Mesothelial cell of epicardium (in vitro differentiated cells): Measurements from ENCODE around the gene TRIOBP. TPM values are rescaled to one million over a fixed set of nuclear protein-coding genes. Genes with fewer than 3 reads are reported as not detected.

Experiments
- DNase-seq, 2 experiments: peaks; one replicate each; pipeline ENCODE4 v3.0.0; 2021; ENCODE audit warnings: low spot score in 2 of 2; ENCODE audit not compliant: unreplicated experiment in 2 of 2
- H3K27ac Mint-ChIP-seq: 2 replicates; pipeline ENCODE4 v1.8.0; 2021; ENCODE audit warnings: mixed read lengths
- H3K27me3 Mint-ChIP-seq: 2 replicates; pipeline ENCODE4 v1.8.0; 2021; ENCODE audit warnings: low read depth, mixed read lengths
- H3K36me3 Mint-ChIP-seq: 2 replicates; pipeline ENCODE4 v1.8.0; 2021; ENCODE audit warnings: mixed read lengths
- H3K4me1 Mint-ChIP-seq: 2 replicates; pipeline ENCODE4 v1.8.0; 2021; ENCODE audit warnings: mixed read lengths
- H3K4me3 Mint-ChIP-seq: 2 replicates; pipeline ENCODE4 v1.8.0; 2021; ENCODE audit warnings: mild to moderate bottlenecking, moderate library complexity, mixed read lengths
- H3K9me3 Mint-ChIP-seq: 2 replicates; pipeline ENCODE4 v1.8.0; 2021; ENCODE audit warnings: mixed read lengths
- total RNA-seq: library from RNA; stranded (reverse); gene quantifications from 3 replicates; pipeline ENCODE4 v1.2.1, GENCODE V29; 2021
- TF ChIP-seq, protein P1 (sequence below): fragments of 200-600 bp; sonication (generic); IDR thresholded peaks from one replicate; pipeline ENCODE4 v1.5.0; 2021; ENCODE audit warnings: antibody characterized with exemption; ENCODE audit not compliant: unreplicated experiment

Gene TRIOBP
- total RNA-seq, 1 donor from 2014 or later = 76.1 TPM

DNA sequence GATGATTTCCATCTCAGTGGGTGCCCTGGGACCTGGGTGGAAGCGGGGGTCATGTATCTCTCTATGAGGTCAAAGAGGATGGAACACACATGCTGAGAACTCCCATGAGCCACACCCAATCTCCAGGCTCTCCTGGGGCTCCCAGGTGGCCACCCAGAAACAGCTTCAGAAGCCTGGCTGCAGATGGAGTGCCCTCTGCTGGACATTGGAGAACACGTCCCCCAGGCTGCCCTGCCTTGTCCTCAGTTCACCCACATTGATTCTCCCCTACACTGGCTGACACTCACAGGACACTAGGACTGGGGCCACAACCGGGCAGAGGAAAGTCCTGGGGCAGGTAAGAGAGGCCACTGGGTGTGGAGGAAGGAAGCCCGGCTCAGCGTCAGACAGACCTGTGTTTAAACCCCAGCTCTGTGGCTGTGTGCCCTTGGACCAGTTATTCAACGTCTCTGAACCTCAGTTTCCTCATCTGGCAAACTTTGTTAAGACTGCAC, 15.2 kb upstream of the TRIOBP start:
- no peaks in the 10 kb centered on the region for H3K36me3 Mint-ChIP-seq
- peaks cover 21% of the 10 kb centered on the region for H3K4me1 Mint-ChIP-seq
- no peak overlapping the region for H3K27ac Mint-ChIP-seq
- DNase-seq = peak in 1 of 2 experiments; percentile 72
- no peak overlapping the region for H3K4me3 Mint-ChIP-seq
- no peaks in the 10 kb centered on the region for H3K27me3 Mint-ChIP-seq
- TF ChIP-seq, protein P1, sequence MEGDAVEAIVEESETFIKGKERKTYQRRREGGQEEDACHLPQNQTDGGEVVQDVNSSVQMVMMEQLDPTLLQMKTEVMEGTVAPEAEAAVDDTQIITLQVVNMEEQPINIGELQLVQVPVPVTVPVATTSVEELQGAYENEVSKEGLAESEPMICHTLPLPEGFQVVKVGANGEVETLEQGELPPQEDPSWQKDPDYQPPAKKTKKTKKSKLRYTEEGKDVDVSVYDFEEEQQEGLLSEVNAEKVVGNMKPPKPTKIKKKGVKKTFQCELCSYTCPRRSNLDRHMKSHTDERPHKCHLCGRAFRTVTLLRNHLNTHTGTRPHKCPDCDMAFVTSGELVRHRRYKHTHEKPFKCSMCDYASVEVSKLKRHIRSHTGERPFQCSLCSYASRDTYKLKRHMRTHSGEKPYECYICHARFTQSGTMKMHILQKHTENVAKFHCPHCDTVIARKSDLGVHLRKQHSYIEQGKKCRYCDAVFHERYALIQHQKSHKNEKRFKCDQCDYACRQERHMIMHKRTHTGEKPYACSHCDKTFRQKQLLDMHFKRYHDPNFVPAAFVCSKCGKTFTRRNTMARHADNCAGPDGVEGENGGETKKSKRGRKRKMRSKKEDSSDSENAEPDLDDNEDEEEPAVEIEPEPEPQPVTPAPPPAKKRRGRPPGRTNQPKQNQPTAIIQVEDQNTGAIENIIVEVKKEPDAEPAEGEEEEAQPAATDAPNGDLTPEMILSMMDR = peak; percentile 73
- H3K9me3 Mint-ChIP-seq = no peaks in the 10 kb centered on the region

DNA sequence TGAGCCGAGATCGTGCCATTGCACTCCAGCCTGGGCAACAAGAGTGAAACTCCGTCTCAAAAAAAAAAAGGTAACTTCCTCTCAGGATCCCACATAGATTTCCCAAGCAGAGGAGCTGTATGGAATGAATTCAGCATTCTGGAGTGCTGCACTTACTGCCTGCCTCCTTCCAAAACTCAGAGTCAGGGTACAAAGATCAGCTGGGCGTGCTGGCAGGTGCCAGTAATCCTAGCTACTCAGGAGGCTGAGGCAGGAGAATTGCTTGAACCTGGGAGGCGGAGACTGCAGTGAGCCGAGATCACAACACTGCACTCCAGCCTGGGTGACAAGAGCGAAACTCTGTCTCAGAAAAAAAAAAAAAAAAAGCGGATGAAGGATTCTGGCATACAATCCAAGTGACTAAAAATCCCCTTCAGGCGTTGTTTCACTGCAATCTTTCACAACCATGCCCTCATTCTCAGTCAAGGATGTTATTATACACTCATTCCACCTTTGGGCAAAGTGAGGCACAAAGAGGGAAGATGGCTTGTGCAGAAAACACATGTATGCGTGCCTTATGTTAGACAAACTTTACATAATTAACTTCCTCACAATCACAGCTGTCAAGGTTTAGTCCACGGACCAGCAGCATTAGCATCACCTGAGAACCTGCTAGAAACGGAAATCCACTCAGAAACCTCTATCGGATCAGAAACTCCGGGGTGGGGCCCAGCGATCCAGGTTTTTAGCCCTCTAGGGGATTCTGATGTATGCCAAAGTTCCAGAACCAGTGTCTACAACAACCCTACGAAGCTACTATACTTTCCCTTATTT, 11.8 kb upstream of the TRIOBP start:
- TF ChIP-seq, protein P1 = no peak
- Mint-ChIP-seq H3K27me3 (no peaks in the 10 kb centered on the region), H3K4me1 (peaks cover 21% of the 10 kb centered on the region), H3K4me3 (peak overlapping the region; percentile 98), H3K36me3 (peaks cover 8% of the 10 kb centered on the region), H3K9me3 (no peaks in the 10 kb centered on the region), H3K27ac (peak overlapping the region; percentile 9)
- no peak for DNase-seq

DNA sequence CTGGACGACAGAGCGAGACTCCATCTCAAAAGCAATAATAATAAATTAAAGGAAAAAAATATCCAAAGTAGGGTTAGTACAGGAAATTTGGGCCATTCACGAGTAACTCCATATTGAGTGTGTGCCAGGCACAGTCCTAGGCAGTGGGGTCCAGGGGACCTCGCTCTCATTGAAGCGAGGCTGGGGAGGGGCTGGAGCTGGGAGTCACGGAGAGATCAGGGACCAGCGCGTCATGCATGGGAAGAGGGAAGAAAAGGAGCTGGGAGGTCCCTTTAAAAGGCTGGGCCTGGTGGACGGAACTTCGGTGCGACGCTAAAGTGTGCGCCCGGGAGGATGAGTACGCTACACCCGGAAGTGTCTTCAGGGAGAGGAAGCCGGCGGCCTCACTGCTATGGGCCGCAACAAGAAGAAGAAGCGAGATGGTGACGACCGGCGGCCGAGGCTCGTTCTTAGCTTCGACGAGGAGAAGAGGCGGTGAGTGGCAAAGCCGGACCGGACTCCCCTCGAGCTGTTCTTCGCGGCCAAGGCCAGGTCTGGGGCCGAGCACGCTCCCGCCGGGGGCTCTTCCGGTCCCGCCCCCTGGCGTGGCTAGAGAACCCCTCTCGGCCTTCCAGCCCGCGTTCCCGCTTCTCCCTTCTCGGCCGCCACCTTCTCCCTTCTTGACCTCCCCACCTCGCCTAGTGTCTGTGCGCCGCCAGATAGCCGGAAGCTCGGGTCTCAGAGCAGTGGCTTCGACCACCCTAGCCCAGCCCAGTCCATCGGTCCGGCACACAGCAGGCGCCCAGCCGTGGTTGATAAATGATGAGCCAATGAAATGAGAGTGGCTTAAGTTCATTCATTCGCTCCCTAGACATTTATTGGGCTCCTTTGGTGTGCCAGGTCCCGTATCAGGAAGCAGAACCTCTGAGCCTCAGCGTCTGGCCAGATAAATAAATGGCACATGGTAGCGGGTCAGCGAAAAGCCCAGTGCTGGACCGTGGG, 10.6 kb upstream of the TRIOBP start, which contains the start of gene NOL12:
Gene NOL12, plus strand, starts transcription at position 342 of the 981 bp plus-strand sequence. Its CDS starts 50 bp downstream, at position 392.
- Mint-ChIP-seq H3K4me1 (peaks cover 18% of the 10 kb centered on the region), H3K9me3 (no peaks in the 10 kb centered on the region), H3K27me3 (no peaks in the 10 kb centered on the region), H3K27ac (peak within 1 kb of the TSS; percentile 97), H3K36me3 (peaks cover 15% of the 10 kb centered on the region), H3K4me3 (peak within 1 kb of the TSS; percentile 98)
- TF ChIP-seq, protein P1 = no peak
- DNase-seq = peak in 1 of 2 experiments; percentile 83

DNA sequence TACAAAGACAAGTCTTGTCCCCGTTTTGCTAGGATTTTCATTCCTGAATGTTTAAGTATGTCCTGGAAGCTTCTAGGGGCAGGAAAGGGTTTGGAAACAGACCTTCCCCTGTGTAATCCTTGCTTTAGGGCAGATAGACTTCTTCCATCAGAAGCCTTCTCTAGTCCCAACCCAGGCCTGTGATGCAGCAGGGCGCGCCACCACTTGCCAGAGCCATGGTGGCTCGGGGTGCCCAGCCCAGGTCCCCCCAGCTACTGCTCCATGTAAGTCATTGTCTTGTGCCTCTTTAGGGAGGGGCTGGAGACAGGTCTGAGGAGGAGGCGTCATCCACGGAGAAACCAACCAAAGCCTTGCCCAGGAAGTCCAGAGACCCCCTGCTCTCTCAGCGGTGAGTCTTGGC, 6.4 kb upstream of the TRIOBP start:
- H3K36me3 Mint-ChIP-seq = peaks cover 24% of the 10 kb centered on the region
- no peak overlapping the region for H3K4me3 Mint-ChIP-seq
- TF ChIP-seq, protein P1 = no peak
- DNase-seq = no peak
- peaks cover 14% of the 10 kb centered on the region for H3K4me1 Mint-ChIP-seq
- no peaks in the 10 kb centered on the region for H3K9me3 Mint-ChIP-seq
- H3K27ac Mint-ChIP-seq = no peak overlapping the region
- H3K27me3 Mint-ChIP-seq = no peaks in the 10 kb centered on the region

DNA sequence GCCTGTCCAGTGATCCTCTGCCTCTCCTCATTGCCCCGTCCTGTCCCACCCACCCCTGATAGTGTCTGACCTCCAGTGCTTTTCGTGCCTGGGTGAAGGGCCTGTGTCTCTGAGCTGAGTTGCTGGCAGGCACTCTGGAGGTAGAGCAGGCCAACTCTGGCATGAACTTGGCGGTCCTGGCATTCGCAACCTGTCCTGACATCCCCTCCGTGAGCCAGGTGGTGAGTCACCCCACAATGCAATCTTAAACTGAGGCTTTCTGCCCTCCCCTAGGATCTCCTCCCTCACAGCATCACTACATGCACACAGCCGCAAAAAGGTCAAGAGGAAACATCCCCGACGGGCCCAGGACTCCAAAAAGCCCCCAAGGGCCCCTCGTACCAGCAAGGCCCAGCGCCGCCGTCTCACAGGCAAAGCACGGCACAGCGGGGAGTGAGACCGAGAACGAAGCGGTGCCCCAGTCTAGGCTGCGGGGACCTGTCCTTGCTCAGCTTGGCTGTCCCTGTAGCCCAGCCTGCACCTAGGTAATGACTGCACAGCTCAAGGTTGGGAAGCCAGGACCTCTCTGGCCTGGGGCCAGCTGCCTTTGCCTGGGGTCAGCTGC, 5.8 kb upstream of the TRIOBP start:
- peaks cover 24% of the 10 kb centered on the region for H3K36me3 Mint-ChIP-seq
- no peak overlapping the region for H3K4me3 Mint-ChIP-seq
- no peaks in the 10 kb centered on the region for H3K27me3 Mint-ChIP-seq
- H3K4me1 Mint-ChIP-seq = peaks cover 15% of the 10 kb centered on the region
- no peaks in the 10 kb centered on the region for H3K9me3 Mint-ChIP-seq
- no peak overlapping the region for H3K27ac Mint-ChIP-seq
- TF ChIP-seq, protein P1 = no peak
- no peak for DNase-seq
